IPS-11a (cell line): ENCODE data around the gene PLEKHM3.

ENCODE experiments used
- H3K4me3 ChIP-seq: one replicate; pipeline ENCODE4 v1.5.1; 2013; ENCODE audit warnings: low read depth, low read length, control low read depth

The PLEKHM3 gene

DNA sequence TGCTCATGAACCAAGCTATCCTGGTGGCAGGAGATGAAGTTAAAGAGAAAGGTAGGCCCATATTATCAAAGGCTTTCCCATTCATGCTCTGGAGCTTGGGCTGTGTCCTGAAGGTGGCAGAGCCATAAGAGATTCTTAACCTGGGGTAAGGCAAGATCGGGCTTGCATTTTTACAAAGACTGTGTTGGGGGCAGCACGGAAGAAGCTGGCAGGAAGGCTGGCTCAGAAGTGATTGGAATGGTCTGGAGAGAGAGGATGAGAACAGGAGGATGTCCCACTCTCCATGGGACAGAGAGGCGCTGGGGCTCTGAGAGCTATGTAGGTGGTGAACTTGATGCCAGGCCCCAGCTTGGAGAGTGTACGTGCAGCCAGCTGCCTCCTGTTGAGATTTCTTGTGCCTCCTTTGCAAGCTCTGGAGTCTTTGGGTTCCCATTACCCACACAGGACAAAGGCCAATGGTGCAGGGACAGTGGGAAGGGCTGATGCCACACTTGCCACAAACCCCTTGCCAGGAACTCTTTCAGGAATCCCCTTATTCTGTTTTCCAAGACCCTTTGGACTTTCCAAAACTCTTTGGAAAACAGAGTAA is 215.0 kb downstream of the PLEKHM3 start:
- H3K4me3 ChIP-seq: no peak overlapping the region

- H3K4me3 ChIP-seq: no peak overlapping the region
These were observed 217.2 kb downstream of the PLEKHM3 start for GRCh38 chr2:207808119-207808518.

DNA sequence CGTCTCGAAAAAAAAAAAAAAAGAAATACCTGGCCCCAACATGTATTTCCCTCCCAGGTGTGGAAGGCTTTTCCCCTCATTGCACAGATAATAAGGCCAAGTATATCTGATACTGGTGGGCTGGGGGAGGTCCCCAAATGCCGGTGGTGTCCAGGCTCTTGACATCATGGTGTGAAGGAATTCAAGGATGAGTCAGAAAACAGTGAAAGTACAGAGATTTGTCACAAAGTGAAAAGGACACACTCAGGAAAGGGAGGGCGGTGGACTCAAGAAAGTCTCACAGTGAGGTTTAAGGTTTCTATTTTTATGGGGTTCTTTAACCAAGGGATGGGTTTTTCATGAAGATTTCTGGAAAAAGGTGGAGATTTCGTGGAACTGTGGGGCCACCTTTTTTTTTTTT is 217.8 kb downstream of the PLEKHM3 start:
- H3K4me3 ChIP-seq: no peak overlapping the region

DNA sequence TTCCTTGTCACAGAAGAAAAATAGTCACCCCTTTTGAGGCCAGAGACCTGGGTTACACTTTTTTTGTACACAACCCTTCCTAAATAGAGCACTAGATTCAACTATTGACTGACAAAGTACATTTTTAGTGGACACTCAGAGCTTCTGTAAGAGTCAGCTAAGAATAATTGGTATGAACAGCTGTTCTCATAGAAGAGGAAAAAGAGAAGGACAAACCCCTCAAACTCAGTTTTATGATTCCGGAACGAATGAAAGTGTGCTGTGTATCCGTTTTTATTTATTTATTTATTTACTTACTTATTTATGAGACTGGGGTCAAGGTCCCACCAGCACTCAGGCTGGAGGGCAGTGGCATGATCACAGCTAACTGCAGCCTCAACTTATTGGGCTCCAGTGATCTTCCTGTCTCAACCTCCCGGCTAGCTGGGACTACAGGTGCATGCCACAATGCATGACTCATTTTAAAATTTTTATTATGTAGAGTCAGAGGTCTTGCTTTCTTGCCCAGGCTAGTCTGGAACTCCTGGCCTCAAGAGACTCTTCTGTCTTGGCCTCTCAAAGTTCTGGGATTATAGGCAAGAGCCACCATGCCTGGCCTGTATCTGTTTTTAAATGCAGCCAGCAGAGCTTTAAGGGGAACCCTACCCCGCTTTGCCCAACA is 219.6 kb downstream of the PLEKHM3 start:
- H3K4me3 ChIP-seq: no peak overlapping the region

DNA sequence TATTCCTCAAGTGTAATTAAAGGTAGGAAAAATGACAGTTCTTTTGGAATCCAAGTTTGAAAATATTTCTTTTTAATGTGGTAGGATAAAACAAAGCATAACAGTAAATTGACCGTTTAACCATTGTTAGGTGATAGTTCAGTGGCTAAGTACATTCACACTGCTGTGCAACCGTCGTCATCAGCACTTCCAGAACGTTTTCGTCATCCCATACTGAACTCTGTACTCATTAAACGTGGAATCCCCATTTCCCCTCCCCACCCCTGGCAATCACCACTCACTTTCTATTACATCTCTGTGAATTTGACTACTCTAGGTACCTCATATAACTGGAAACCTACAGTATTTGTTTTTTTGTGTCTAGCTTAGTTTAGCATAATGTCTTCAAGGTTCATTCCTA is 222.7 kb downstream of the PLEKHM3 start:
- no peak overlapping the region for H3K4me3 ChIP-seq

DNA sequence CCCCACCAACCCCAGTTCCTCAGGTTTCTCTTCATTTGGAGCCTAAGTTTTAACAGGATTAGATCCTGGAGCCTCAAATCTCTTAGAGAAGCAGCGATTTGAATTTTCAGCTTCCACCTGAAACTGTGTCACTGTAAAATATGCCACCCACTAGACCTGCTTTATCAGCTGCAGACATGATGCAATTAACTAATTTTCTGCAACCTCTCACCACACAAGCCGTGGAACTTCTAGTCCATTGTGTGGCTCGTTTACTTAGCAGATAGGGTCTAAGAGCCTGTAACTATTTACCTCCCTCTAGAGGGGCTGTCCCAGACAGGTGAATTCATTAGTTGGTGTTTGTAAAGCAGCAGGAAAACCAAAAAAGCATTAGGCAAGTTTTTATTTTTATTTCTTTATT is 224.1 kb downstream of the PLEKHM3 start:
- H3K4me3 ChIP-seq: no peak overlapping the region

DNA sequence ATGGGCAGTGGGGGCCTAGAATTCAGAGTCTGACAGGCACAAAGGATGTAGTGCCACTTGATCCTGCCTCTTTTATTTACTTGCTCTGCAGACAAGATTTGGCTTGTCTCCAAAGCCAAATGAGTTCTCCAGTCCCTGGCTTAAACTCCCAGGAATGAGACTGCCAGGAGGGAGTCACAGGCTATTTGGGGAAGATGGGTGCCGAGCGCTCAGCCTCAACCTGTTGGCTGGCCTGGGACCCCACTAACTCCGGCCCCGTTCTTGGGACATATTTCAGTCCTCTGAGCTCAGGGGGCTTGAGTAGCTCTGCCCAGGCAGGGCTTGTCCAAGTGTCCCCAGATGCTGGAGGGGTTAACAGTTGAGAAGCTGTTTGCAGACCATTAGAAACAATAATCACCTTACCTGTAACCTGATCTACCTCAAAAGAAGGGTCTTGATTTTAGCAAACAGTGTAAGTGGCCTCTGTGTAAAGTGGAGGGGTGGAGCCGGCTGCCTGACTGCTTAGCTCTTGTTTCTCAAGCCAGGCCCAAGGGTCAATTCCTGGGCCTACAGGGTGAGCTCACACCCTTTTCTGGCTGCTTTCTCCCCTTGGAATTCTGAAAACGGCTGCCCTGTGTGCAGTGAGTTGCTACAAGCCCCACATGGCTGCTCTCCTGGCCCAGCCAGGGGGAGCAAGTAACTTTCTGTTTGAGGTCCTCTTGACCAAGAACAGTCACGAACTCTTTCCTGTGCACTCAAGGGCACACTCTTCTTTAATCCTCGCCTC is 228.6 kb downstream of the PLEKHM3 start:
- H3K4me3 ChIP-seq: no peak overlapping the region

- H3K4me3 ChIP-seq: no peak overlapping the region
These were observed 233.0 kb downstream of the PLEKHM3 start for GRCh38 chr2:207792244-207792785.

DNA sequence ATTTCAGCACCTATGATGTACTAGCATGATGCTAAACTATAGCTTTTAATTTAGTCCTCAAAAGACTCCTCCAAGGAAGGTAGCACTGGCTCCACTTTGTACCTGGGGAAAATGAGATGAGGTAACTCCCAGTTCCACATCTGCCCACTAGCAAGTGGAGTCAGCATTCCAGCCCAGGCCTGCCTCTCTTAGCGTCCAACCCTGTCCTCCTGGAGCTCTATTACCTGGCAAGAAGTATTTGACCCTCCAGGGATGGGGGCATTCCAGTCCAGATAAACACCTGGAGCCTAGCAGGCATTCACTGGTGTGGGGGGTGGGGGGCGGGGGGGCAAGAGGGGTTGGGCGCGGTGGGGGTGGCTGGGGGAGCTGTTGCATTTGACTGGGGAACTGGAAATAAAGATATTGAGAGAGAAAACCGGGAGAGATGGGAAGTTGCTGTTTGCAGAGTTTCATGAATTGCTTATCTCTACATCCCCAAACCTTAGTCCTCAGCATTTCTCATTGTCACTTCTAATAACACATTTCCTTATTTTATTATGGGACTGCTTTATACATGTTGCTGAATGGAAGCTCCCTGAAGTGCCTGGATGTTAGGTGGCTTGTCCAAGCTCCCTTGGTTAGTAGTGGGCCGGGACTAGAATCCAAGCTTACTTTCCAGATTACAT is 233.6 kb downstream of the PLEKHM3 start:
- H3K4me3 ChIP-seq: no peak overlapping the region

- H3K4me3 ChIP-seq: no peak overlapping the region
These were observed 234.4 kb downstream of the PLEKHM3 start for GRCh38 chr2:207790898-207791297.

DNA sequence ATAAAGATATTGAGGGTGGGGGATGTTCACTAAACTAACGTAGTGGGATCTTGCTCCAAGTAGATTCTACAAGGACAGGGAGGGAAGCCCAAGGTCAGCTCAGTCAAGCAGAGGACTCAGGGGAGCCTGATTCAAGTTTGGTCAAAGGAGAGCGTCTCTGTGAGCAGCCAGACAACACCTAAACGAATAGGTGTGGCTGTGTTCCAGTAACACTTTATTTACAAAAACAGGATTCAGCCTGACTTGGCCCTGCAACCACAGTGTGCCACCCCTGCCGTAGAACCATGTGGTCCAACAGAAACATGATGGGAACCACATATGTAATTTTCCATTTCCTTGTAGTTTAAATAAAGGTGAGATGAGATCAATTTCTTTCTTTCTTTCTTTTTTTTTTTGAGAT is 237.5 kb downstream of the PLEKHM3 start:
- H3K4me3 ChIP-seq: no peak overlapping the region

DNA sequence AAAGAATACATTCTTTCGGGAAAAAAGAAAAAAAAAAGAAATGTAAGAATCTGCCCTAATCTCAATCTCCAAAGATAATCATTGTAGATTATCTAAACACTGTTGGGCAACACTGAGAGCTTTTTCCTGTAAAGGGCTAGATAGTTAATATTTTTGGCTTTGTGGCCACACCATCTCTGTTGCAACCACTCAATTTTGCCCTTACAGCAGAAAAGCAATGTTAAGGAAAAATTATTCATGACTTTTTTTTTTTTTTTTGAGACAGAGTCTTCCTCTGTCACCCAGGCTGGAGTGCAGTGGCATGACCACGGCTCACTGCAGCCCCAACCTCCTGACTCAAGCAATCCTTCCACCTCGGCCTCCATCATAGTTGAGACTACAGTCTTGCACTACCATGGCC is 238.3 kb downstream of the PLEKHM3 start:
- H3K4me3 ChIP-seq: no peak overlapping the region

GRCh38 chr2:207784898-207785297 is 240.4 kb downstream of the PLEKHM3 start:
- H3K4me3 ChIP-seq: no peak overlapping the region

DNA sequence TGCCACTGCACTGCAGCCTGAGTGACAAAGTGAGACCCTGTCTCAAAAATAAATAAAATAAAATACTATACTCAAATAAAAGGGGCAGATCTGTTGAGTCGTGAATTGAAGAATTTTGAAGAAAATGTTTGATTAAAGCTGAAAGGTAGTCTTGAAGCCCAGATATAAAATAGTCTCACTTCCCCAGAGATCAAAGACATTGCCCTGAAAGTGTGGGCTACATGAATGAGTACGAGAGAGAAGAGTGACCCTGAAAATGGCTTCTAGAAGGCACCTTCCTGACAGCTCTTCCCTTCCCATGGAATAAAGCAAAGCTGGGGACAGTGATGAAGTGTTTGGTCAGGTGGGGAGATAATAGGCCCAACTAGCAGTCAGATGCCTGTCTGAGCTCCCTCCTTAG is 241.8 kb downstream of the PLEKHM3 start:
- no peak overlapping the region for H3K4me3 ChIP-seq

GRCh38 chr2:207782238-207783030 is 242.9 kb downstream of the PLEKHM3 start:
- no peak overlapping the region for H3K4me3 ChIP-seq

DNA sequence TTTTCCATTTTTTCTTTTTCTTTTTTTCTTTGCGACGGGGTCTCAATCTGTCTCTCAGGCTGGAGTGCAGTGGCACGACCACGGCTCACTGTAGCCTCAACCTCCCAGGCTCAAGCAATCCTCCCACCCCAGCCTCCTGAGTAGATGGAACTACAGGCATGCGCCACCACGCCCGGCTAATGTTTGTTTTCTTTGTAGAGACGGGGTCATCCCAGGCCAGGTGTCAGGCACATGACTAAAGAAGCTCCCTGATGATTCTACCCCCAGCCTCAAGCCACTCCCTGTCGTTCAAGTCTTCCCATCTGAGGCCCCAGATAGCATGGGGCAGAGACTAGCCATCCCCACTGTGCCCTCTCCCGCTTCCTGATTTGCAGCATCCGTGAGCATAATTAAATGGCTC is 245.8 kb downstream of the PLEKHM3 start:
- H3K4me3 ChIP-seq: no peak overlapping the region

DNA sequence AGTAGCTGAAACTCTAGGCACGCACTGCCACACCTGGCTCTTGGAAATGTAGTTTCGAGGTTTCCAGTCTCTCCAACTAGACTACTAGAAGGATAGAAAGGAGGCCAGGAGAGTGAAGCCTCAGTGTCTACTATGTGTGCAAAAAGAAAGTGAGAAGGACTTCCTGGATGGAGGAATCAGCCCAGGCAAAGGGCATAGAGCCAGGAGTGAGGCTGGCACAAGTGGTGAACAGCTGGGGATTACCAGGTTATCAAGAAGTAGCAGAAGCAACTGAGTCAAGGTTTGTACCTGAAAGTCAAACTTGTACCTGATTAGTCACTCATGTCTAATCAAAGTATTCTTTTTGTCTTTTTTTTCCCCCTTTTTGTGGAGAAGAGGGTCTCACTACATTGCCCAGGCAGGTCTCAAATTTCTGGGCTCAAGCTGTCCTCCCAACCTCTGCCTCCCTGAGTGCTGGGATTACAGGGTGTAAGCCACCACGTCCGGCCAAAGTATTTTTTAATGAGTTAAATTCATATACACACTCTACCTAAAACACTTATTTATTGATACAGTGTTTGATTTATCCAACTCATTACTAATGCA is 246.9 kb downstream of the PLEKHM3 start:
- no peak overlapping the region for H3K4me3 ChIP-seq

DNA sequence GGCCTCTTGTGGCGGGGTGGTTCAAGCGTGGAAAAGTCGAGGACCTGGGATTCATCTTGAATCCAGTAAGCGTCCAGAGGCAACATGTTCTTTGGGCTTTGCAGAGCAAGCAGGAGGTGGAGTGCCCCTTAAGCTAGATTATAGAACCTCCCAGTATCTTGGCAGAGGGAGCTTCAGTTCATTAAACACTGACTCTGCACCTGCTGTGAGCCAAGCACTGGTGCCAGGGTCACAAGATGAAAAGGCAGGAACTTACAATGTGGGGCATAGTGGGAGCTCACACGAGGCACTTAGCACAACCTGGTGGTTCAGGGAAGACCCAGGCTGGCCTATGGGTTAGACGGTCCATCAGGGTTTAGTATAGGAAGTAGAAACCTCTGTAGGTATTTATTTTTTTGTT is 248.2 kb downstream of the PLEKHM3 start:
- no peak overlapping the region for H3K4me3 ChIP-seq

DNA sequence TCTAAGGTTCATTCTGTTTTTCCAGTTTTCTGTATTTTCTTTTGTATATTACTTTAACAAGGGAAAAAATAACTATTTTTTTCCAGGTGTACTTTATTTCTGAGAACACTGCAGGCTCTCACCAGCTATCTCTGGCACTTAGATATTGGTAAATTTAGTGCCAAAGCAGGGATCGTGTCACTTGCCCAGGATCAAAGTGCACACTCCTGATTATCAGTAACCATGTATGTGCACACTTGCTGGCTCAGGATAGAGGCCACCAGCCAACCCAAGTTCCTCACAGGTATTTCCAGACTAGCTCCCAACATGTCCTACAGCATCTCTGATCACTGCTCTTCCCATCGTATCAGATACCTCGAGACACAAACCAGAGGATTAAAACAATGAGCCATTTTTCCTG is 249.9 kb downstream of the PLEKHM3 start:
- H3K4me3 ChIP-seq: no peak overlapping the region

- no peak overlapping the region for H3K4me3 ChIP-seq
These were observed 252.5 kb downstream of the PLEKHM3 start for GRCh38 chr2:207772844-207773205.
